Astrocyte (in vitro differentiated cells and primary cell): Measurements from ENCODE around the gene PSRC1.

Source experiments
- EZH2 ChIP-seq: IDR thresholded peaks from 2 replicates; pipeline ENCODE4 v1.6.1; 2012; ENCODE audit warnings: mild to moderate bottlenecking, low read length, inconsistent platforms; ENCODE audit not compliant: insufficient read depth
- TF ChIP-seq, protein P1 (sequence below): IDR thresholded peaks from 2 replicates; pipeline ENCODE4 v1.5.1; 2011; ENCODE audit warnings: low read depth, mild to moderate bottlenecking, inconsistent platforms, low read length, moderate library complexity; ENCODE audit not compliant: insufficient read depth

DNA sequence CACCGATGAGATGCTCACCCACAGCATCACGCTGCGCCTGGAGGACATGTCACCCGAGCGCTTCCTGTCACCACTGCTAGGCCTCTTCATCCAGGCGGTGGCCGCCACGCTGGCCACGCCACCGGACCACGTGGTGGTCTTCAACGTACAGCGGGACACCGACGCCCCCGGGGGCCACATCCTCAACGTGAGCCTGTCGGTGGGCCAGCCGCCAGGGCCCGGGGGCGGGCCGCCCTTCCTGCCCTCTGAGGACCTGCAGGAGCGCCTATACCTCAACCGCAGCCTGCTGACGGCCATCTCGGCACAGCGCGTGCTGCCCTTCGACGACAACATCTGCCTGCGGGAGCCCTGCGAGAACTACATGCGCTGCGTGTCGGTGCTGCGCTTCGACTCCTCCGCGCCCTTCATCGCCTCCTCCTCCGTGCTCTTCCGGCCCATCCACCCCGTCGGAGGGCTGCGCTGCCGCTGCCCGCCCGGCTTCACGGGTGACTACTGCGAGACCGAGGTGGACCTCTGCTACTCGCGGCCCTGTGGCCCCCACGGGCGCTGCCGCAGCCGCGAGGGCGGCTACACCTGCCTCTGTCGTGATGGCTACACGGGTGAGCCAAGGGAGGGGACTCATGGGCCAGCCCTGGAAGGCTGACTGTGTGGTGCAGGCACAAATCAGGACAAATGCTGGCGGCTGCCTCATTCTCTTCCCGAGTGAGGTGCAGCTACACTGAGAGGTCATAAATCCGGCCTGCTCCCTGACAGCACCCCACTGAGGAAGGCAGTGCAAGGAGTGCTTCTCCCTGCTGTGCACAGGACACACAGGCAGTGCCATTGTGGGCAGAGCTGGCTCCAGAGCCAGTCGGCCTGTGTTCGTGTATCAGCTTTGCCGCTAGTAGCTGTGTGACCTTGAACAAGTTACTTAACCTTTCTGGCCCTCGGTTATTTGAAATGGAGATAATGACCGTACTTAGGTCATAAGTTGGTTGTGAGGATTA lies 24.2 kb downstream of the PSRC1 start:
- TF ChIP-seq, protein P1, sequence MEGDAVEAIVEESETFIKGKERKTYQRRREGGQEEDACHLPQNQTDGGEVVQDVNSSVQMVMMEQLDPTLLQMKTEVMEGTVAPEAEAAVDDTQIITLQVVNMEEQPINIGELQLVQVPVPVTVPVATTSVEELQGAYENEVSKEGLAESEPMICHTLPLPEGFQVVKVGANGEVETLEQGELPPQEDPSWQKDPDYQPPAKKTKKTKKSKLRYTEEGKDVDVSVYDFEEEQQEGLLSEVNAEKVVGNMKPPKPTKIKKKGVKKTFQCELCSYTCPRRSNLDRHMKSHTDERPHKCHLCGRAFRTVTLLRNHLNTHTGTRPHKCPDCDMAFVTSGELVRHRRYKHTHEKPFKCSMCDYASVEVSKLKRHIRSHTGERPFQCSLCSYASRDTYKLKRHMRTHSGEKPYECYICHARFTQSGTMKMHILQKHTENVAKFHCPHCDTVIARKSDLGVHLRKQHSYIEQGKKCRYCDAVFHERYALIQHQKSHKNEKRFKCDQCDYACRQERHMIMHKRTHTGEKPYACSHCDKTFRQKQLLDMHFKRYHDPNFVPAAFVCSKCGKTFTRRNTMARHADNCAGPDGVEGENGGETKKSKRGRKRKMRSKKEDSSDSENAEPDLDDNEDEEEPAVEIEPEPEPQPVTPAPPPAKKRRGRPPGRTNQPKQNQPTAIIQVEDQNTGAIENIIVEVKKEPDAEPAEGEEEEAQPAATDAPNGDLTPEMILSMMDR: no peak
- no peak for TF ChIP-seq EZH2
